IPS-18a (cell line): ENCODE measurements around the gene MAN1B1.
"Not testable (repeated sequence)": the region's sequence is repeated elsewhere in the genome, so short reads cannot be mapped to it uniquely, and the experiment has no call there.

ENCODE experiments used
- H3K27ac ChIP-seq: one replicate; pipeline ENCODE4 v1.5.1; 2013; ENCODE audit warnings: low read length
- H3K27me3 ChIP-seq: one replicate; pipeline ENCODE4 v1.6.1; 2013; ENCODE audit warnings: mild to moderate bottlenecking, low read length; ENCODE audit not compliant: control insufficient read depth, insufficient read depth
- H3K36me3 ChIP-seq: one replicate; pipeline ENCODE4 v1.6.1; 2013; ENCODE audit warnings: low read depth, low read length; ENCODE audit not compliant: control insufficient read depth
- H3K4me1 ChIP-seq: one replicate; pipeline ENCODE4 v1.6.1; 2013; ENCODE audit warnings: low read depth, low read length; ENCODE audit not compliant: control insufficient read depth
- H3K4me3 ChIP-seq: one replicate; pipeline ENCODE4 v1.5.1; 2013; ENCODE audit warnings: low read length
- H3K9ac ChIP-seq: one replicate; pipeline ENCODE4 v1.6.1; 2013; ENCODE audit warnings: mild to moderate bottlenecking, low read length, moderate library complexity
- H3K9me3 ChIP-seq: one replicate; pipeline ENCODE4 v1.6.1; 2013; ENCODE audit warnings: low read depth, low read length; ENCODE audit not compliant: control insufficient read depth

The MAN1B1 gene

DNA sequence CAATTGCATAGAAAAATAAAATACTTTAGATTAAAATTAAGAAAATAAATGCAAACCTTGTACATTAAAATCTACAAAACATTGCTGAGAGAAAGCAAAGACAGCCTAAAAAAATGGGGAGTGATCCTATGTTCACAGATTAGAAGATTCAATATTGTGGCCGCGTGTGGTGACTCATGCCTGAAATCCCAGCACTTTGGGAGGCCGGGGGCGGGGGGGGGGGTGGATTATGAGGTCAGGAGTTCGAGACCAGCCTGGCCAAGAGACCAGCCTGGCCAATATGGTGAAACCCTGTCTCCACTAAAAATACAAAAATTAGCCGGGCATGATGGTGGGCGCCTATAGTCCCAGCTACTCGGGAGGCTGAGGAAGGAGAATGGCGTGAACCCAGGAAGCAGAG lies 48.4 kb downstream of the MAN1B1 start:
- not testable (repeated sequence) for H3K4me3 ChIP-seq, H3K9me3 ChIP-seq
- H3K27me3 ChIP-seq, result peaks cover 77% of the 10 kb centered on the region

DNA sequence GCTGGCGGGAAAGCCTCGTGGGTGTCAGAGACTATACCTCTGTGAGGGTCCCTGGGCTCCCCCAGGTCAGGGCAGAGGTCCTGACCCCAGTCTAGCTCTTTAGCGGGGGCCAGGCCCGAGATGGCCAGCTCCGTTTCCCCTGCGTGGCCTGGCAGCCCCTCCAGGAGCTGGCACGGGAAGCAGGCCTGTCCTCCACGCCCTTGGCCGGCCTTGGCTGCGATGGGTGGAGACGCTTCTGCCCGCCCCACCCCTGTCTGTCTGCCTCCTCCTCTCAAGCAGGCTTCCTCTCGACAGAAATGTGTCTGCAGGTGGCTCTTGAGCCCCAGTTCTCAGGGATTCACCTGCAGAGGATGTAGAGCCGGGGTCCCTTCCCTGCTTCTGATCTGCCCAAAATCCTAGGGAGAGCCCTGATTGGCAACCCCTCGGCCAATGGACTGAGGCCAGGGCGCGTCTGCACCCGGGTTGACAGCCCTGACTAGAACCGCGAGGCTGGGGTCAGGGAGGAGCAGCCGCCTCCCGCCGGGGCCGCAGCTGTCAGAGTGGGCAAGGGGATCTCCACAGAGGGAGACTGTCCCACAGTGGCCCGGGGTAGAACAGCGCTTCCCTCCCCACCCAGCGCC lies 49.6 kb downstream of the MAN1B1 start:
- Histone ChIP-seq H3K9ac (no peak overlapping the region), H3K9me3 (no peaks in the 10 kb centered on the region), H3K27me3 (peaks cover 77% of the 10 kb centered on the region), H3K4me1 (no peaks in the 10 kb centered on the region), H3K36me3 (no peaks in the 10 kb centered on the region), H3K27ac (no peak overlapping the region), H3K4me3 (no peak overlapping the region)

More for the DNA sequence above, 48.4 kb downstream of the MAN1B1 start:
- H3K9ac ChIP-seq, H3K4me1 ChIP-seq, H3K27ac ChIP-seq, H3K36me3 ChIP-seq: not testable (repeated sequence)

DNA sequence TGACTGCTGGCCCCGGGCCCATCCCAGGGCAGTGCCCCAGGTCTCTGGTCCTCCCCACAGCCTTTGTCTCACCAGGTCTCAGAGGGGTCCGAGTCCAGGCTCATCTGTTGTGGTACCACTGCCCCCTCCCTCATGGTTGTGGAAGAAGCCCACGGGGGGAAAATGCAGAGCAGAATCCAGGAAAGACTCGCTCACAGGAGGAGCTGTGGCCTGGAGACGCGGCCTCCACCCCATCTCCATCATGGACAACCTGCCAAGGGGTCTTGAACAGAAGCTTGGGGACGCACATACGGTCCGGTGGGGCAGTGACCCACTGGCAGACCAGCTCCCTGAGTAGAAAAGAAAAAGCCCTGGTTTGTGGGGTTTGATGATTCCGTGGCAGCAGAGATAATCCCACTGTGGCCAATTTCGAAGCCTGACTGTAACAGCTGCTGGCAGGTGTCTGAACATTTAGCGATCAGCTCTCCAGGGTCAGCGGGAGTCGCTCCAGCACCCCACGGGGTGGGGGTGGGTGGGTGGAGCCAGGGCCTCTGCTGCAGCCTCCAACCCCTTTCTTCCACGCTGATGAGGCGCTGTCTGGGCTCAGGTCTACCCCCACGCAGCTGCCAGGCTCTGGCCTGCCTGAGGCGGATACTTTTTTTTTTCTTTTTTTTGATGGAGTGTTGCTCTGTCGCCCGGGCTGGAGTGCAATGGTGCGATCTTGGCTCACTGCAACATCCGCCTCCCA lies 50.3 kb downstream of the MAN1B1 start:
- Histone ChIP-seq H3K27me3 (peaks cover 79% of the 10 kb centered on the region), H3K27ac (no peak overlapping the region), H3K4me3 (no peak overlapping the region), H3K4me1 (no peaks in the 10 kb centered on the region), H3K36me3 (no peaks in the 10 kb centered on the region), H3K9me3 (no peaks in the 10 kb centered on the region), H3K9ac (no peak overlapping the region)

DNA sequence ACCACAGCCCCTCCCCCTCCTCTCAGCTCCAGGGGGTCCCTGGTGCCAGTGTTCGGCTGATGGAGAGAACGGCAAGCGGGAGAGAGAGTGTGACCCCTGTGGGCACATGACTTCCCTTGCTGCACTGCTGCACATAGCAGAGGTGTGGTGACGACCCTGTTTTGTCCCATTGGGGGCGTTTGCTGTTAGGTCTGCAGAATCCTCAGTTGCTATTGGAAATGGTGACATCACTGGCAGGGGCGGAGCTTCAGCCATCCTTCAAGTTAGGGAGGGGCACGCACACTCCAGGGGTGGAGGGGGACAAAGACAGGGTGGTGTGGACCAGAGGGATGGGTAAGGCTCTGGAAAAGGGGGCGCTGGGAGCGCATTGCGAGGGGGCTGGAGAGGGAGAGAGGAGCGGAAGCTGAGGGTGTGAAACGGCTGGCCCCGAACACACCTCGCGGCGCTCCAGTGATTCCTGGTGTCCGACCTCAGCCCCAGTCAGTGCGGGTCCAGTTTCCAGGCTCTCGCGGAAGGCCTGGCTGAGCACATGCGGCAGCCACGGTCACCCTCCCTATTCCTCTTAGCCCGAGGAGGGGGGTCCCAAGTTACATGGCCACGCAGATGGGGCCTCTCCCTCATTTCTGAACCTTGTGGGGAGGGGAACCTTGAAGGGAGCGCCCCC lies 51.4 kb downstream of the MAN1B1 start:
- Histone ChIP-seq H3K36me3 (no peaks in the 10 kb centered on the region), H3K9me3 (no peaks in the 10 kb centered on the region), H3K9ac (no peak overlapping the region), H3K4me1 (no peaks in the 10 kb centered on the region), H3K4me3 (no peak overlapping the region), H3K27ac (no peak overlapping the region), H3K27me3 (peaks cover 83% of the 10 kb centered on the region)

DNA sequence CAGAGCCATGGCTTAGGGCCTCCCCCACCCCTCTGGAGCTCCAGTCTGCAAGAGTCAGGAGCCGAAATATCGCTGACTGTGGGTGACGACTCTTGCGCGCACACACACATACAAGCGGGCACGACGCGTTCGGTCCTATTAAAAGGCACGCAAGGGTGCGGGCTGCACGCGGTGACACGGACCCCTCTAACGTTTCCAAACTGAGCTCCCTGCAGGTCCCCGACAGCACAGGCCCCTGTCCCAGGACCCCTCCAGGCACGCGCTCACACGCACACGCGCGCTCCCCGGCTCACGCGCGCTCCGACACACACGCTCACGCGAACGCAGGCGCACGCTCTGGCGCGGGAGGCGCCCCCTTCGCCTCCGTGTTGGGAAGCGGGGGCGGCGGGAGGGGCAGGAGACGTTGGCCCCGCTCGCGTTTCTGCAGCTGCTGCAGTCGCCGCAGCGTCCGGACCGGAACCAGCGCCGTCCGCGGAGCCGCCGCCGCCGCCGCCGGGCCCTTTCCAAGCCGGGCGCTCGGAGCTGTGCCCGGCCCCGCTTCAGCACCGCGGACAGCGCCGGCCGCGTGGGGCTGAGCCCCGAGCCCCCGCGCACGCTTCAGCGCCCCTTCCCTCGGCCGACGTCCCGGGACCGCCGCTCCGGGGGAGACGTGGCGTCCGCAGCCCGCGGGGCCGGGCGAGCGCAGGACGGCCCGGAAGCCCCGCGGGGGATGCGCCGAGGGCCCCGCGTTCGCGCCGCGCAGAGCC lies 52.1 kb downstream of the MAN1B1 start, which contains the start of gene GRIN1:
Gene GRIN1, plus strand, starts transcription at position 433 of the 746 bp plus-strand sequence. CDS start 333 bp downstream, outside the sequence.
- Histone ChIP-seq H3K4me1 (no peaks in the 10 kb centered on the region), H3K36me3 (no peaks in the 10 kb centered on the region), H3K27me3 (peaks cover 88% of the 10 kb centered on the region), H3K4me3 (no peak within 1 kb of the TSS), H3K9me3 (no peaks in the 10 kb centered on the region), H3K27ac (no peak within 1 kb of the TSS), H3K9ac (no peak within 1 kb of the TSS)

DNA sequence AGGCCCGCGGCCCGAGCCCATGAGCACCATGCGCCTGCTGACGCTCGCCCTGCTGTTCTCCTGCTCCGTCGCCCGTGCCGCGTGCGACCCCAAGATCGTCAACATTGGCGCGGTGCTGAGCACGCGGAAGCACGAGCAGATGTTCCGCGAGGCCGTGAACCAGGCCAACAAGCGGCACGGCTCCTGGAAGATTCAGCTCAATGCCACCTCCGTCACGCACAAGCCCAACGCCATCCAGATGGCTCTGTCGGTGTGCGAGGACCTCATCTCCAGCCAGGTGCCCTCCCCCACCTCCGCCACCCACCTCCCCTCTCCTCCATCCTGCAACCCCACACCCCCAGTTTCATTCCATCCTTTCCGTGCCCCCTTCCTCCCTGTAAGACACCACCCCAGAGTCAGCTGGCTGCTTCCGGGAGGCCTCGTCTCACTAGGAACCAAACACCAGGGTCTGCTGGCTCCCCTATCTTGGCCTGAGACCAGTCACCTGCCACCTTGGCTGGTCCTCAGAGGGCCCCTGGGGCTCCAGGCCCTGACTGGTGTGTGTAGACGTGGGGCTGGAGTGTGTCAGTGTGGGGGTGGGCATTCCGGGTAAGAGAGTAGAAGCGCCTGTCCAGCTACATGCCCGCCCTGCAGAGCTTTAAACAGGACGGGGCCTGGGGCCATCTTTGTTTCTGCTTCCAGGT lies 52.8 kb downstream of the MAN1B1 start:
- H3K4me1 ChIP-seq, result no peaks in the 10 kb centered on the region
- H3K27ac ChIP-seq, result no peak overlapping the region
- peaks cover 91% of the 10 kb centered on the region for H3K27me3 ChIP-seq
- H3K9me3 ChIP-seq, result no peaks in the 10 kb centered on the region
- no peak overlapping the region for H3K9ac ChIP-seq
- no peak overlapping the region for H3K4me3 ChIP-seq
- no peaks in the 10 kb centered on the region for H3K36me3 ChIP-seq

DNA sequence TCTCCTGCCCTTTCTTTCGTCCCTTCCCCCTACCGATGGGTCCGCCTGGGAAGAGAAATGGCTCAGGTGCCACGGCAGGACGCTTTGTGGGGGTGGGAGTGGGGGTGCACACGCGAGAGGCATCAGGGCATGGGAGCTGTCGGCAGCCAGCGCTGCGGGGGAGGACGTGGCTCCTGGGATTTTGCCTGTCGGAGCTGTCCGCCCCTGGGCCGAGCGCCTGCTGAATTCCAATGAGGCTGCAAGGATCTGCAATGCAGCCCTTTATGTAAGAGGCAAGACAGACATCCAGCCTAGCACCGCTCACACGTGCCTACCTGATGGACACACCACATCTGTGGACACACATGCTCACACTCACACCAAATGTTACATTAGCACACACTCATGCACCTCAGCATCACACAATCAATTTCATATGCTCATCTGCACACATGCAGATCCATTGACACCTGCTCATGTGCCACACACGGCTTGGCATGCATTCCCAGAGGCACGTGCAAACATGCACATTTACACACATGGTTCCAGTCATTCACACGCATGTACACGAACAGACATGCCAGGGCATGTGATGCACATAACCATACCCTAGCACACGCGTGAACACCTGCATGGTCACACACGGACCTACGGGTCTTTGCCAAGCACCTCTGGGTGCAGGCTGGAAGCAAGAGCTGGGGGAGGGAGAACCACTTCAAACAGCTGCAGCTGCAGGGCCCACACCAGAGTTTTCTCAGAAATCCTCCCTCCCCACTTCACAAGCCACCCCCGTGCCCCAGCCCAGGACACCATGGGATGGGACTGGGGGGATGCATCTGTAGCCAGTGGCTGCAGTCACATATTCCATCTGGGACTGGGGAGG lies 53.6 kb downstream of the MAN1B1 start:
- Histone ChIP-seq H3K27me3 (peaks cover 86% of the 10 kb centered on the region), H3K4me1 (no peaks in the 10 kb centered on the region), H3K9me3 (no peaks in the 10 kb centered on the region), H3K9ac (no peak overlapping the region), H3K4me3 (no peak overlapping the region), H3K36me3 (no peaks in the 10 kb centered on the region), H3K27ac (no peak overlapping the region)

DNA sequence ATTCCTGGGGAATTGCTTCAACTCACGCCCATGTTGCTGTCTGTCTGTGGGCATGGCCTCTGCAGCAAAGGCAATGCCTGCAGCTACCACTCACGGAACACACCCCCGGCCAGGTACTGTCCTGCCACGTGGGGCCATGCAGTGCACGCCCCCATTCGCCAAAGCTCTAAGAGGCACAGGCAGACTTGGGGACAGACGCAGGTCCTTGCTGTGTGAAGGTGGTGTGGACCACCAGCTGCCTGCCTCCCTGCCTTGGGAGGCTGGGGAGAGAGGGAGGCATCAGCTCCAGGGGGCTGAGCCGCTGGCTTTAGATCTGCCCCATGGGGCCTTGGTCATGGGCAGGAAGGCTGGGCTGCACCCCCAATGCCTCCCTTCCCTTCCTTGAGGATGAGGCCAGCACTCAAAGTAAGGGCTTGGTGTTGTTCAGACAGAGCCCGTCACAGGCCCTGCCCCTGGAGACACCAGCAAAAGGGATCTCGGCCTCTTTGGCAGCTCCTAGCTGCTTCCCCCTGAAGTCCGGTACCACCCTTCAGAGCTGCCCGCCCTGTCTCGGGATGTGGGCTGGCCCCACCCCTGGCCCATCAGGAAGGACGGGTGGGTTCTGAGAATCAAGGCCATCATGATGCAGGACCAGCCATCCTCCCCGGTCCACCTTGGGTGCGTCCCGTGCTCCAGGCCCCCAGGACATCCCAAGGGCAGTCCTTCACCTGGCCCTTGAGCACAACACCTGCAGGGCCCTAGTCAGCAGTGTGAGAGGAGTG lies 54.4 kb downstream of the MAN1B1 start:
- no peak overlapping the region for H3K9ac ChIP-seq
- no peak overlapping the region for H3K4me3 ChIP-seq
- no peak overlapping the region for H3K27ac ChIP-seq
- no peaks in the 10 kb centered on the region for H3K36me3 ChIP-seq
- peaks cover 84% of the 10 kb centered on the region for H3K27me3 ChIP-seq
- H3K4me1 ChIP-seq, result no peaks in the 10 kb centered on the region
- H3K9me3 ChIP-seq, result no peaks in the 10 kb centered on the region

DNA sequence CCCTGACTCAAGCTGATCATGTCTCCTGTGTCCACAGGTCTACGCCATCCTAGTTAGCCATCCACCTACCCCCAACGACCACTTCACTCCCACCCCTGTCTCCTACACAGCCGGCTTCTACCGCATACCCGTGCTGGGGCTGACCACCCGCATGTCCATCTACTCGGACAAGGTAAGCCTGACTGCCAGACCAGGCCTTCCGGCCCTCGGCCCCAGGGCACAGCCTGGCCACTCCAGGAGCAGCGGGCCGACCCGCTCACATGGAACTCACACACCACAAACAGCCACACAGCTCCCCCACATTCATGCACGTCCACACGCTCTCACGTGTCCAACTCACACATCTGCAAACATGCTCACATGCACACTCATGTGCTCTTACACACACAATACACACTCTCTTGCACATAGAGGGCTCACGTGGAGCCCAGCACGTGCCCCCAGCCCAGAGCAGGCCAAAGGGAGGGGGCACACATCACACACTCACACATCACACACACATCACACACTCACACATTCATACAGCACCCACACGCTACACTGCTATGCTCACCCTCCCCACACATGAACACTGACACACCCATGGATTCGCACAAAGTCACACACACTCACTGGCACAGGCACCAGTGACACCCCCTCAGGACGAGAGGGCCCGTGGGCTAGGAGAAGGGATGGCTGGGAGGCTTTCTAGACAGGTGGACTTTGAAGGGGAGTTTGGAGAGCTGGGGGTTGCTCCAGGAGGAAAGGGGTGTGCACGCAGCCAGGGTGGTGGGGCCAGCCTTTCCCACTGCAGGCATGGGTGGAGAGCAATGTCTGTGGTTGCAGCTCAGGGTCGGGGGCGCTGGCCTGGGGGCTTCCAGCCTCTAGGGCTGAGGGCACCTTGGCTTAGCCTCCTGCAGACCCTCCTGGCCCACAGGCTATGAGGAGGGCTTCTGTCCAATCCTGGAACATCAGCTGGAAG lies 55.5 kb downstream of the MAN1B1 start:
- no peaks in the 10 kb centered on the region for H3K36me3 ChIP-seq
- H3K27me3 ChIP-seq, result peaks cover 75% of the 10 kb centered on the region
- no peak overlapping the region for H3K4me3 ChIP-seq
- H3K9me3 ChIP-seq, result no peaks in the 10 kb centered on the region
- H3K27ac ChIP-seq, result no peak overlapping the region
- no peaks in the 10 kb centered on the region for H3K4me1 ChIP-seq
- H3K9ac ChIP-seq, result no peak overlapping the region
